Esophagus squamous epithelium (tissue), 5 donors: Measurements from ENCODE around the gene ANO6. TPM values are rescaled to one million over a fixed set of nuclear protein-coding genes. Genes with fewer than 3 reads are reported as not detected.
"Not testable (repeated sequence)": the region's sequence is repeated elsewhere in the genome, so short reads cannot be mapped to it uniquely, and the experiment has no call there.

Source experiments
- DNase-seq: peaks from one replicate; lab custom pipeline; 2025; lab: John Stamatoyannopoulos, UW
- H3K27ac ChIP-seq, 4 donors: fragments of 200-600 bp; sonication (generic); one replicate each; pipeline ENCODE4 v1.5.1; 2016 to 2019; ENCODE audit warnings: mild to moderate bottlenecking in 1 of 4
- H3K27me3 ChIP-seq, 4 donors: fragments of 200-600 bp; sonication (generic); 1 replicate in 3 of 4; 2 replicates in 1 of 4; pipeline versions ENCODE4 v1.5.1 to v1.6.0; 2017 to 2021; ENCODE audit warnings: antibody characterized with exemption in 1 of 4
- H3K36me3 ChIP-seq, 3 donors: fragments of 200-600 bp; sonication (generic); one replicate each; pipeline ENCODE4 v1.5.1; 2016 to 2019
- H3K4me1 ChIP-seq, 3 donors: fragments of 200-600 bp; sonication (generic); one replicate each; pipeline ENCODE4 v1.5.1; 2017 to 2019
- H3K4me3 ChIP-seq, 4 donors: fragments of 200-600 bp; sonication (generic); 1 replicate in 3 of 4; 2 replicates in 1 of 4; pipeline ENCODE4 v1.5.1; 2016 to 2019; ENCODE audit warnings: mild to moderate bottlenecking in 2 of 4, moderate library complexity in 1 of 4
- H3K9me3 ChIP-seq, 3 donors: fragments of 200-600 bp; sonication (generic); one replicate each; pipeline ENCODE4 v1.5.1; 2016 to 2019
- CTCF ChIP-seq, 6 experiments: fragments of 450-650 bp in 4 of 6; fragments of 200-600 bp in 2 of 6; sonication (generic) in 2 of 6; IDR thresholded peaks; one replicate each; pipeline ENCODE4 v1.5.1; 2016 to 2019; ENCODE audit warnings: antibody characterized with exemption in 6 of 6, mild to moderate bottlenecking in 4 of 6, moderate library complexity in 4 of 6
- POLR2A ChIP-seq, 4 donors: fragments of 450-650 bp; IDR thresholded peaks; one replicate each; pipeline ENCODE4 v1.6.1; 2017; ENCODE audit warnings: antibody characterized with exemption in 4 of 4, mild to moderate bottlenecking in 4 of 4, moderate library complexity in 3 of 4
- WGBS, 2 donors: methylation state at CpG; one replicate each; pipeline ENCODE4 v1.1.5; 2018; 5-methylcytosine and 5-hydroxymethylcytosine counted together
- intact Hi-C: fragments of 100-400 bp; cut with DNase I; formaldehyde crosslinking; loops from one replicate; pipeline ENCODE4 v1.15.0; 2022
- total RNA-seq, 4 donors: library from RNA; depleted of rRNA; stranded (reverse); fragments of >200 nt; gene quantifications; one replicate each; pipeline ENCODE4 v1.1.0, GENCODE V29; 2016
- donor health status: DM: yes; HTN: yes; CAD: no.

Gene ANO6
- total RNA-seq, 4 donors from 2014 or later, result 13.0 to 40.8 (median 25.1) TPM

GRCh38 chr12:45389426-45389825 lies 173.5 kb downstream of the ANO6 start:
- Histone ChIP-seq H3K36me3 (peaks cover 0 to 50% (median 0%) of the 10 kb centered on the region in 3 donors), H3K27me3 (no peaks in the 10 kb centered on the region), H3K4me3 (no peak overlapping the region), H3K9me3 (no peaks in the 10 kb centered on the region), H3K27ac (no peak overlapping the region), H3K4me1 (peaks cover 0 to 8% (median 2%) of the 10 kb centered on the region in 3 donors)
- intact Hi-C loops, result no loop called here
- WGBS, 2 donors, result 73 to 91% methylated on average over 3 of the region's 3 CpGs
- TF ChIP-seq CTCF (IDR thresholded peaks at IDR 0.05) (no peak), POLR2A (IDR thresholded peaks at IDR 0.05) (no peak)
- no peak for DNase-seq

DNA sequence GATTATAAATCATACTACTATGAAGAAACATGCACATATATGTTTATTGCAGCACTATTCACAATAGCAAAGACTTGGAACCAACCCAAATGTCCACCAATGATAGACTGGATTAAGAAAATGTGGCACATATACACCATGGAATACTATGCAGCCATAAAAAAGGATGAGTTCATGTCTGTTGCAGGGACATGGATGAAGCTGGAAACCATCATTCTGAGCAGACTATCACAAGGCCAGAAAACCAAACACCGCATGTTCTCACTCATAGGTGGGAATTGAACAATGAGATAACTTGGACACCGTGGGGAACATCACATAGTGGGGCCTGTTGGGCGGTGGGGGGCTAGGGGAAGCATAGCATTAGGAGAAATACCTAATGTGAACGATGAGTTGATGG lies 181.6 kb downstream of the ANO6 start:
- WGBS, 2 donors, result 98 to 99% methylated on average over 4 of the region's 4 CpGs
- not testable (repeated sequence) for H3K4me3 ChIP-seq

GRCh38 chr12:45398552-45398951 lies 182.7 kb downstream of the ANO6 start:
- 93 to 94% methylated on average over 4 of the region's 4 CpGs for WGBS, 2 donors
- H3K36me3 ChIP-seq, result peaks cover 0 to 28% (median 6%) of the 10 kb centered on the region in 3 donors
- no peak for DNase-seq
- no peaks in the 10 kb centered on the region for H3K4me1 ChIP-seq
- H3K4me3 ChIP-seq, result no peak overlapping the region
- no peaks in the 10 kb centered on the region for H3K27me3 ChIP-seq
- TF ChIP-seq CTCF (IDR thresholded peaks at IDR 0.05), result no peak
- TF ChIP-seq POLR2A (IDR thresholded peaks at IDR 0.05), result no peak
- no peaks in the 10 kb centered on the region for H3K9me3 ChIP-seq
- intact Hi-C loops, result no loop called here
- H3K27ac ChIP-seq, result no peak overlapping the region

More for the DNA sequence above, 181.6 kb downstream of the ANO6 start:
- H3K27me3 ChIP-seq, H3K9me3 ChIP-seq, DNase-seq, H3K4me1 ChIP-seq, H3K27ac ChIP-seq, intact Hi-C loops: not testable (repeated sequence)
- peaks cover 0 to 24% (median 0%) of the 10 kb centered on the region in 3 donors for H3K36me3 ChIP-seq

- H3K27me3 ChIP-seq, result no peaks in the 10 kb centered on the region
- H3K36me3 ChIP-seq, result peaks cover 0 to 53% (median 6%) of the 10 kb centered on the region in 3 donors
- intact Hi-C loops, result no loop called here
- H3K4me3 ChIP-seq, result no peak overlapping the region
- no peak for DNase-seq
- no peak overlapping the region for H3K27ac ChIP-seq
- no peaks in the 10 kb centered on the region for H3K4me1 ChIP-seq
- no peak for TF ChIP-seq POLR2A (IDR thresholded peaks at IDR 0.05)
- no peak for TF ChIP-seq CTCF (IDR thresholded peaks at IDR 0.05)
- 90 to 94% methylated on average over 2 of the region's 2 CpGs for WGBS, 2 donors
- H3K9me3 ChIP-seq, result no peaks in the 10 kb centered on the region
Measured at GRCh38 chr12:45400991-45401390, 185.1 kb downstream of the ANO6 start.

- no peaks in the 10 kb centered on the region for H3K9me3 ChIP-seq
- H3K27me3 ChIP-seq, result no peaks in the 10 kb centered on the region
- no peak for TF ChIP-seq POLR2A (IDR thresholded peaks at IDR 0.05)
- no peak for TF ChIP-seq CTCF (IDR thresholded peaks at IDR 0.05)
- no peak overlapping the region for H3K27ac ChIP-seq
- WGBS, 2 donors, result 73 to 74% methylated on average over 6 of the region's 6 CpGs
- no peak overlapping the region for H3K4me3 ChIP-seq
- peaks cover 0 to 54% (median 6%) of the 10 kb centered on the region in 3 donors for H3K36me3 ChIP-seq
- H3K4me1 ChIP-seq, result peaks cover 0 to 3% (median 0%) of the 10 kb centered on the region in 3 donors
- intact Hi-C loops, result no loop called here
- DNase-seq, result no peak
Measured at GRCh38 chr12:45402288-45402687, 186.4 kb downstream of the ANO6 start.
